Epithelial cell of alveolus of lung (primary cell): ENCODE data around the gene ZC3HAV1L. TPM values are rescaled to one million over a fixed set of nuclear protein-coding genes. Genes with fewer than 3 reads are reported as not detected.

ENCODE experiments used
- total RNA-seq: library from RNA; depleted of rRNA; stranded (reverse); fragments of >200 nt; gene quantifications from 2 replicates; pipeline ENCODE4 v1.2.1, GENCODE V29; 2015

Gene ZC3HAV1L, protein sequence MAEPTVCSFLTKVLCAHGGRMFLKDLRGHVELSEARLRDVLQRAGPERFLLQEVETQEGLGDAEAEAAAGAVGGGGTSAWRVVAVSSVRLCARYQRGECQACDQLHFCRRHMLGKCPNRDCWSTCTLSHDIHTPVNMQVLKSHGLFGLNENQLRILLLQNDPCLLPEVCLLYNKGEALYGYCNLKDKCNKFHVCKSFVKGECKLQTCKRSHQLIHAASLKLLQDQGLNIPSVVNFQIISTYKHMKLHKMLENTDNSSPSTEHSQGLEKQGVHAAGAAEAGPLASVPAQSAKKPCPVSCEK
- total RNA-seq = 9.4 and 41.2 TPM in 2 replicates

DNA sequence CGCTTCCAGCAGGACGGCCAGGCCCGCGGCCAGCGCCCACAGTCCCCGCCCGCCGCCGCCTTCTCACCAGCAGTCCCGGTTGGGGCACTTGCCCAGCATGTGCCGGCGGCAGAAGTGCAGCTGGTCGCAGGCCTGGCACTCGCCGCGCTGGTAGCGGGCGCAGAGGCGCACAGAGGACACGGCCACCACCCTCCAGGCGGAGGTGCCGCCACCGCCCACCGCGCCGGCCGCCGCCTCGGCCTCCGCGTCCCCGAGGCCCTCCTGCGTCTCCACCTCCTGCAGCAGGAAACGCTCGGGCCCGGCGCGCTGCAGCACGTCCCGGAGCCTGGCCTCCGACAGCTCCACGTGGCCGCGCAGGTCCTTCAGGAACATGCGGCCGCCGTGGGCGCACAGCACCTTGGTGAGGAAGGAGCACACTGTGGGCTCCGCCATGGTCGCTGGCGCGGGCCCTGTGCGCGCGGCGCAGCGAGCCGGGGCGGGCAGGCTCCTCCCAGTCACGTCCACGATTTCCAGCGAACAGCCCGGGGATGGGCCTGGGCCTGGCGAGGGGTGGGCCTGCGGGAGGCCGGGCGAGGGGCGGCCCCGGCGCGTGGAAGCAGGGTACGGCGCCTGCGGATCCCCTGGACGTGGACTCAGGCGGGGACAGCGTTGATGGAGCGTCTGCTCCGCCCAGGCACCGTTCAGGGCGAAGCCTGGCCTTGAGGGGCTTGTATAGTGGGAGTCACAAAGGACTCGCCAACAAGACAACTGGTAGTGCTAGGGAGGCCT, at the start of gene ZC3HAV1L:
Gene ZC3HAV1L (minus strand): TSS at position 457 of the 768 bp plus-strand sequence. CDS start 25 bp downstream, at position 432.

GRCh38 chr7:138981332-138982203, 54.3 kb downstream of the ZC3HAV1L start, which contains the start of gene KIAA1549:
Gene KIAA1549, minus strand, starts transcription at chr7:138981389. Its CDS starts 120 bp downstream, at chr7:138981269.

Other genes with a start within 250 kb of the ZC3HAV1L start
- not detected in 2 replicates for gene TMEM213, start 238.0 kb downstream of the ZC3HAV1L start, total RNA-seq
- gene ATP6V0A4, start 237.8 kb downstream of the ZC3HAV1L start, total RNA-seq = not detected in 2 replicates
- gene KIAA1549, start 54.7 kb downstream of the ZC3HAV1L start, total RNA-seq = 1.9 and 2.1 TPM in 2 replicates
- gene ZC3HAV1, start 73.7 kb upstream of the ZC3HAV1L start, total RNA-seq = 28.8 and 29.5 TPM in 2 replicates
- gene UBN2, start 195.2 kb upstream of the ZC3HAV1L start, total RNA-seq = 2.3 and 5.5 TPM in 2 replicates